GM23338 (cell line): ENCODE data around the gene ZBTB9. TPM values are rescaled to one million over a fixed set of nuclear protein-coding genes. Genes with fewer than 3 reads are reported as not detected.

Experiments used
- ATAC-seq: fragments of 200-7000 bp; cut with Tn5 transposase; 3 replicates; pipeline ENCODE4 v1.9.1; 2020
- DNase-seq: peaks from one replicate; pipeline ENCODE4 v3.0.0-alpha.2; 2015; ENCODE audit warnings: low spot score
- H2AFZ ChIP-seq: fragments of 200-600 bp; sonication (generic); 2 replicates; pipeline ENCODE4 v1.8.0; 2016; ENCODE audit warnings: antibody characterized with exemption, mild to moderate bottlenecking, moderate library complexity
- H3F3A ChIP-seq: fragments of 200-600 bp; sonication (generic); replicated peaks from 2 replicates; pipeline ENCODE4 v1.8.0; 2017; ENCODE audit warnings: antibody characterized with exemption, mixed run types, low read depth
- H3K27ac ChIP-seq: fragments of 200-600 bp; sonication (generic); 2 replicates; pipeline ENCODE4 v1.6.1; 2016; ENCODE audit warnings: low read depth
- H3K27me3 ChIP-seq: fragments of 200-600 bp; sonication (generic); 2 replicates; pipeline ENCODE4 v1.8.0; 2016; ENCODE audit warnings: mild to moderate bottlenecking, mixed run types, moderate library complexity; ENCODE audit not compliant: insufficient read depth
- H3K36me3 ChIP-seq: fragments of 200-600 bp; sonication (generic); 2 replicates; pipeline ENCODE4 v1.8.0; 2016; ENCODE audit warnings: mild to moderate bottlenecking; ENCODE audit not compliant: insufficient read depth
- H3K4me1 ChIP-seq: fragments of 200-600 bp; sonication (generic); 2 replicates; pipeline ENCODE4 v1.8.0; 2016; ENCODE audit warnings: mild to moderate bottlenecking, moderate library complexity; ENCODE audit not compliant: insufficient read depth
- H3K4me2 ChIP-seq: fragments of 200-600 bp; sonication (generic); 2 replicates; pipeline ENCODE4 v1.7.1; 2017; ENCODE audit warnings: mixed run types
- H3K4me3 ChIP-seq: fragments of 200-600 bp; sonication (generic); 2 replicates; pipeline ENCODE4 v1.6.1; 2016; ENCODE audit warnings: mixed run types
- H3K79me2 ChIP-seq: fragments of 200-600 bp; sonication (generic); replicated peaks from 2 replicates; pipeline ENCODE4 v1.8.0; 2017; ENCODE audit warnings: mild to moderate bottlenecking; ENCODE audit not compliant: insufficient read depth
- H3K9me2 ChIP-seq: fragments of 200-600 bp; sonication (generic); 2 replicates; pipeline ENCODE4 v1.8.0; 2017; ENCODE audit not compliant: insufficient read depth
- H4K20me1 ChIP-seq: fragments of 200-600 bp; sonication (generic); replicated peaks from 2 replicates; pipeline ENCODE4 v1.8.0; 2017; ENCODE audit warnings: mild to moderate bottlenecking; ENCODE audit not compliant: insufficient read depth
- H3K27ac Mint-ChIP-seq: 2 replicates; pipeline ENCODE4 v1.8.0; 2020; ENCODE audit warnings: inconsistent platforms, mild to moderate bottlenecking, moderate library complexity, mixed read lengths
- H3K27me3 Mint-ChIP-seq: 3 replicates; pipeline ENCODE4 v1.8.0; 2022; ENCODE audit warnings: low read depth, mild to moderate bottlenecking, moderate library complexity, mixed read lengths, inconsistent platforms; ENCODE audit not compliant: insufficient read depth, poor library complexity
- H3K36me3 Mint-ChIP-seq: 3 replicates; pipeline ENCODE4 v1.8.0; 2021; ENCODE audit warnings: low read depth, mild to moderate bottlenecking, inconsistent platforms, moderate library complexity, mixed read lengths
- H3K4me1 Mint-ChIP-seq: 3 replicates; pipeline ENCODE4 v1.8.0; 2020; ENCODE audit warnings: mild to moderate bottlenecking, inconsistent platforms, mixed read lengths
- H3K4me3 Mint-ChIP-seq: 3 replicates; pipeline ENCODE4 v1.8.0; 2021; ENCODE audit warnings: moderate library complexity, mild to moderate bottlenecking, inconsistent platforms, mixed read lengths
- H3K9me3 Mint-ChIP-seq: 3 replicates; pipeline ENCODE4 v1.8.0; 2020; ENCODE audit warnings: moderate library complexity, mild to moderate bottlenecking, inconsistent platforms, mixed read lengths
- CREB1 ChIP-seq: fragments of 250-450 bp; sonication (Bioruptor Pico); IDR thresholded peaks from 2 replicates; pipeline ENCODE4 v1.5.0; 2020; ENCODE audit warnings: low read depth, mild to moderate bottlenecking, moderate library complexity
- EZH2 ChIP-seq: fragments of 200-600 bp; sonication (generic); IDR thresholded peaks from one replicate; pipeline ENCODE4 v1.8.0; 2017; ENCODE audit warnings: antibody characterized with exemption, mild to moderate bottlenecking, low read depth; ENCODE audit not compliant: unreplicated experiment
- EZH2phosphoT487 ChIP-seq: fragments of 200-600 bp; sonication (generic); IDR thresholded peaks from one replicate; pipeline ENCODE4 v1.8.1; 2018; ENCODE audit warnings: antibody characterized with exemption; ENCODE audit not compliant: unreplicated experiment
- JUNB ChIP-seq: IDR thresholded peaks from one replicate; pipeline ENCODE4 v1.6.1; 2016; ENCODE audit warnings: antibody characterized with exemption; ENCODE audit not compliant: unreplicated experiment
- NANOG ChIP-seq: IDR thresholded peaks from 2 replicates; pipeline ENCODE4 v1.6.1; 2016; ENCODE audit warnings: antibody characterized with exemption, borderline replicate concordance
- POLR2AphosphoS5 ChIP-seq: IDR thresholded peaks from 2 replicates; pipeline ENCODE4 v1.6.1; 2016; ENCODE audit warnings: antibody characterized with exemption, low read depth
- STAT1 ChIP-seq: IDR thresholded peaks from one replicate; pipeline ENCODE4 v1.6.1; 2016; ENCODE audit warnings: antibody characterized with exemption; ENCODE audit not compliant: unreplicated experiment
- ZNF114 ChIP-seq: fragments of 250-450 bp; sonication (Bioruptor Pico); IDR thresholded peaks from 2 replicates; pipeline ENCODE4 v1.5.0; 2020; ENCODE audit warnings: mild to moderate bottlenecking, moderate library complexity
- ZNF331 ChIP-seq: fragments of 250-450 bp; sonication (Bioruptor Pico); IDR thresholded peaks from 2 replicates; pipeline ENCODE4 v1.5.0; 2020; ENCODE audit warnings: low read depth, mild to moderate bottlenecking, moderate library complexity
- polyA plus RNA-seq: library from polyadenylated mRNA; unstranded; fragments of >200 nt; fragmentation: Nextera tagmentation; extraction: Ambion mirVana; gene quantifications from 2 replicates; pipeline ENCODE4 v1.2.1, GENCODE V29; 2016
- total RNA-seq: library from RNA; depleted of rRNA; stranded (reverse); fragments of >200 nt; shearing (Covaris generic); gene quantifications from 2 replicates; pipeline ENCODE4 v1.2.3, GENCODE V29; 2014
- TF ChIP-seq, protein P1 (sequence below): fragments of 250-450 bp; sonication (Bioruptor Pico); IDR thresholded peaks from 2 replicates; pipeline ENCODE4 v1.5.0; 2020; ENCODE audit warnings: mild to moderate bottlenecking, moderate library complexity
- TF ChIP-seq, protein P2 (sequence below): IDR thresholded peaks from 2 replicates; pipeline ENCODE4 v1.6.1; 2016; ENCODE audit warnings: antibody characterized with exemption
- TF ChIP-seq, protein P3 (sequence below), 2 experiments: fragments of 200-600 bp in 1 of 2; sonication (generic) in 1 of 2; conservative IDR thresholded peaks; 2 replicates each; pipeline versions ENCODE4 v1.5.1 to v1.6.1; 2016 to 2017; ENCODE audit warnings: antibody characterized with exemption in 2 of 2, low read depth in 2 of 2, mild to moderate bottlenecking in 2 of 2, moderate library complexity in 1 of 2
- TF ChIP-seq, protein P4 (sequence below): IDR thresholded peaks from one replicate; pipeline ENCODE4 v1.6.1; 2018; ENCODE audit warnings: antibody characterized with exemption; ENCODE audit not compliant: unreplicated experiment

The ZBTB9 gene
- total and polyA plus RNA-seq, 2 experiments from 2014 or later: 13.5 to 17.9 TPM

DNA sequence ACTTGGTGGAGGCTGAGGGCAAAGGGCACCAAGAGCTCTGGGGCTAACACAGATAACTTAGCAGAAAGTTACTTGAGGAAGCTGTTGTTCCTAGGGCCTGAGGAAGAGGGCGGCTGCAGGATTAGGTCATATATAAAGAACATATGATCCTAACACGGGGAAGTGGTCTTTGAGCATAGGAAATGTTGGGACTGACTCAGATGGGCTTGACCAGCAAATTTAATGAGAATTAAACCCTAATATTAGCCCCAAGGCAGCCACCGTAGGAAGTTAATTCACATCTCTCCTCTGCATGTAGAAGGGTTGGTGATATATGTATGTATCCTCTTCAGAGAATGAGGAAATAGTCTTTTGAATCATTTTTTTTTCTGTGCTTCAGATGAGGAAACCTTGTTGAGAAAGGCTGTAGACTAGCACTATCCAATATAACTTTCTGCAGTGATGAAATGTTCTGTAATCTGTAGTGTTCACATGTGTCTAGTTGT, 9.2 kb upstream of the ZBTB9 start:
- Mint-ChIP-seq H3K27me3 (peaks cover 24% of the 10 kb centered on the region), H3K36me3 (peaks cover 96% of the 10 kb centered on the region), H3K9me3 (no peaks in the 10 kb centered on the region), H3K4me1 (peaks cover 11% of the 10 kb centered on the region), H3K4me3 (no peak overlapping the region), H3K27ac (no peak overlapping the region)
- no peak overlapping the region for H3K27ac ChIP-seq
- no peak for TF ChIP-seq NANOG
- TF ChIP-seq, protein P1, sequence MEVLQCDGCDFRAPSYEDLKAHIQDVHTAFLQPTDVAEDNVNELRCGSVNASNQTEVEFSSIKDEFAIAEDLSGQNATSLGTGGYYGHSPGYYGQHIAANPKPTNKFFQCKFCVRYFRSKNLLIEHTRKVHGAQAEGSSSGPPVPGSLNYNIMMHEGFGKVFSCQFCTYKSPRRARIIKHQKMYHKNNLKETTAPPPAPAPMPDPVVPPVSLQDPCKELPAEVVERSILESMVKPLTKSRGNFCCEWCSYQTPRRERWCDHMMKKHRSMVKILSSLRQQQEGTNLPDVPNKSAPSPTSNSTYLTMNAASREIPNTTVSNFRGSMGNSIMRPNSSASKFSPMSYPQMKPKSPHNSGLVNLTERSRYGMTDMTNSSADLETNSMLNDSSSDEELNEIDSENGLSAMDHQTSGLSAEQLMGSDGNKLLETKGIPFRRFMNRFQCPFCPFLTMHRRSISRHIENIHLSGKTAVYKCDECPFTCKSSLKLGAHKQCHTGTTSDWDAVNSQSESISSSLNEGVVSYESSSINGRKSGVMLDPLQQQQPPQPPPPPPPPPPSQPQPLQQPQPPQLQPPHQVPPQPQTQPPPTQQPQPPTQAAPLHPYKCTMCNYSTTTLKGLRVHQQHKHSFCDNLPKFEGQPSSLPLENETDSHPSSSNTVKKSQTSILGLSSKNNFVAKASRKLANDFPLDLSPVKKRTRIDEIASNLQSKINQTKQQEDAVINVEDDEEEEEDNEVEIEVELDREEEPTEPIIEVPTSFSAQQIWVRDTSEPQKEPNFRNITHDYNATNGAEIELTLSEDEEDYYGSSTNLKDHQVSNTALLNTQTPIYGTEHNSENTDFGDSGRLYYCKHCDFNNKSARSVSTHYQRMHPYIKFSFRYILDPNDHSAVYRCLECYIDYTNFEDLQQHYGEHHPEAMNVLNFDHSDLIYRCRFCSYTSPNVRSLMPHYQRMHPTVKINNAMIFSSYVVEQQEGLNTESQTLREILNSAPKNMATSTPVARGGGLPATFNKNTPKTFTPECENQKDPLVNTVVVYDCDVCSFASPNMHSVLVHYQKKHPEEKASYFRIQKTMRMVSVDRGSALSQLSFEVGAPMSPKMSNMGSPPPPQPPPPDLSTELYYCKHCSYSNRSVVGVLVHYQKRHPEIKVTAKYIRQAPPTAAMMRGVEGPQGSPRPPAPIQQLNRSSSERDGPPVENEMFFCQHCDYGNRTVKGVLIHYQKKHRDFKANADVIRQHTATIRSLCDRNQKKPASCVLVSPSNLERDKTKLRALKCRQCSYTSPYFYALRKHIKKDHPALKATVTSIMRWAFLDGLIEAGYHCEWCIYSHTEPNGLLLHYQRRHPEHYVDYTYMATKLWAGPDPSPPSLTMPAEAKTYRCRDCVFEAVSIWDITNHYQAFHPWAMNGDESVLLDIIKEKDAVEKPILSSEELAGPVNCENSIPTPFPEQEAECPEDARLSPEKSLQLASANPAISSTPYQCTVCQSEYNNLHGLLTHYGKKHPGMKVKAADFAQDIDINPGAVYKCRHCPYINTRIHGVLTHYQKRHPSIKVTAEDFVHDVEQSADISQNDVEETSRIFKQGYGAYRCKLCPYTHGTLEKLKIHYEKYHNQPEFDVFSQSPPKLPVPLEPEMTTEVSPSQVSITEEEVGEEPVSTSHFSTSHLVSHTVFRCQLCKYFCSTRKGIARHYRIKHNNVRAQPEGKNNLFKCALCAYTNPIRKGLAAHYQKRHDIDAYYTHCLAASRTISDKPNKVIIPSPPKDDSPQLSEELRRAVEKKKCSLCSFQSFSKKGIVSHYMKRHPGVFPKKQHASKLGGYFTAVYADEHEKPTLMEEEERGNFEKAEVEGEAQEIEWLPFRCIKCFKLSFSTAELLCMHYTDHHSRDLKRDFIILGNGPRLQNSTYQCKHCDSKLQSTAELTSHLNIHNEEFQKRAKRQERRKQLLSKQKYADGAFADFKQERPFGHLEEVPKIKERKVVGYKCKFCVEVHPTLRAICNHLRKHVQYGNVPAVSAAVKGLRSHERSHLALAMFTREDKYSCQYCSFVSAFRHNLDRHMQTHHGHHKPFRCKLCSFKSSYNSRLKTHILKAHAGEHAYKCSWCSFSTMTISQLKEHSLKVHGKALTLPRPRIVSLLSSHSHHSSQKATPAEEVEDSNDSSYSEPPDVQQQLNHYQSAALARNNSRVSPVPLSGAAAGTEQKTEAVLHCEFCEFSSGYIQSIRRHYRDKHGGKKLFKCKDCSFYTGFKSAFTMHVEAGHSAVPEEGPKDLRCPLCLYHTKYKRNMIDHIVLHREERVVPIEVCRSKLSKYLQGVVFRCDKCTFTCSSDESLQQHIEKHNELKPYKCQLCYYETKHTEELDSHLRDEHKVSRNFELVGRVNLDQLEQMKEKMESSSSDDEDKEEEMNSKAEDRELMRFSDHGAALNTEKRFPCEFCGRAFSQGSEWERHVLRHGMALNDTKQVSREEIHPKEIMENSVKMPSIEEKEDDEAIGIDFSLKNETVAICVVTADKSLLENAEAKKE: no peak
- TF ChIP-seq, protein P2, sequence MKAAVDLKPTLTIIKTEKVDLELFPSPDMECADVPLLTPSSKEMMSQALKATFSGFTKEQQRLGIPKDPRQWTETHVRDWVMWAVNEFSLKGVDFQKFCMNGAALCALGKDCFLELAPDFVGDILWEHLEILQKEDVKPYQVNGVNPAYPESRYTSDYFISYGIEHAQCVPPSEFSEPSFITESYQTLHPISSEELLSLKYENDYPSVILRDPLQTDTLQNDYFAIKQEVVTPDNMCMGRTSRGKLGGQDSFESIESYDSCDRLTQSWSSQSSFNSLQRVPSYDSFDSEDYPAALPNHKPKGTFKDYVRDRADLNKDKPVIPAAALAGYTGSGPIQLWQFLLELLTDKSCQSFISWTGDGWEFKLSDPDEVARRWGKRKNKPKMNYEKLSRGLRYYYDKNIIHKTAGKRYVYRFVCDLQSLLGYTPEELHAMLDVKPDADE: no peak
- TF ChIP-seq EZH2phosphoT487: no peak
- no peak for TF ChIP-seq POLR2AphosphoS5
- no peak for TF ChIP-seq EZH2
- TF ChIP-seq STAT1: no peak
- no peak for TF ChIP-seq ZNF331
- TF ChIP-seq CREB1 (CRISPR knock-in tag): no peak
- TF ChIP-seq ZNF114 (CRISPR knock-in tag): no peak
- TF ChIP-seq JUNB: no peak
- TF ChIP-seq, protein P3, sequence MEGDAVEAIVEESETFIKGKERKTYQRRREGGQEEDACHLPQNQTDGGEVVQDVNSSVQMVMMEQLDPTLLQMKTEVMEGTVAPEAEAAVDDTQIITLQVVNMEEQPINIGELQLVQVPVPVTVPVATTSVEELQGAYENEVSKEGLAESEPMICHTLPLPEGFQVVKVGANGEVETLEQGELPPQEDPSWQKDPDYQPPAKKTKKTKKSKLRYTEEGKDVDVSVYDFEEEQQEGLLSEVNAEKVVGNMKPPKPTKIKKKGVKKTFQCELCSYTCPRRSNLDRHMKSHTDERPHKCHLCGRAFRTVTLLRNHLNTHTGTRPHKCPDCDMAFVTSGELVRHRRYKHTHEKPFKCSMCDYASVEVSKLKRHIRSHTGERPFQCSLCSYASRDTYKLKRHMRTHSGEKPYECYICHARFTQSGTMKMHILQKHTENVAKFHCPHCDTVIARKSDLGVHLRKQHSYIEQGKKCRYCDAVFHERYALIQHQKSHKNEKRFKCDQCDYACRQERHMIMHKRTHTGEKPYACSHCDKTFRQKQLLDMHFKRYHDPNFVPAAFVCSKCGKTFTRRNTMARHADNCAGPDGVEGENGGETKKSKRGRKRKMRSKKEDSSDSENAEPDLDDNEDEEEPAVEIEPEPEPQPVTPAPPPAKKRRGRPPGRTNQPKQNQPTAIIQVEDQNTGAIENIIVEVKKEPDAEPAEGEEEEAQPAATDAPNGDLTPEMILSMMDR (conservative IDR thresholded peaks at IDR 0.05; ENCODE audit: low read depth in 2 of 2): no peak
- TF ChIP-seq, protein P4, sequence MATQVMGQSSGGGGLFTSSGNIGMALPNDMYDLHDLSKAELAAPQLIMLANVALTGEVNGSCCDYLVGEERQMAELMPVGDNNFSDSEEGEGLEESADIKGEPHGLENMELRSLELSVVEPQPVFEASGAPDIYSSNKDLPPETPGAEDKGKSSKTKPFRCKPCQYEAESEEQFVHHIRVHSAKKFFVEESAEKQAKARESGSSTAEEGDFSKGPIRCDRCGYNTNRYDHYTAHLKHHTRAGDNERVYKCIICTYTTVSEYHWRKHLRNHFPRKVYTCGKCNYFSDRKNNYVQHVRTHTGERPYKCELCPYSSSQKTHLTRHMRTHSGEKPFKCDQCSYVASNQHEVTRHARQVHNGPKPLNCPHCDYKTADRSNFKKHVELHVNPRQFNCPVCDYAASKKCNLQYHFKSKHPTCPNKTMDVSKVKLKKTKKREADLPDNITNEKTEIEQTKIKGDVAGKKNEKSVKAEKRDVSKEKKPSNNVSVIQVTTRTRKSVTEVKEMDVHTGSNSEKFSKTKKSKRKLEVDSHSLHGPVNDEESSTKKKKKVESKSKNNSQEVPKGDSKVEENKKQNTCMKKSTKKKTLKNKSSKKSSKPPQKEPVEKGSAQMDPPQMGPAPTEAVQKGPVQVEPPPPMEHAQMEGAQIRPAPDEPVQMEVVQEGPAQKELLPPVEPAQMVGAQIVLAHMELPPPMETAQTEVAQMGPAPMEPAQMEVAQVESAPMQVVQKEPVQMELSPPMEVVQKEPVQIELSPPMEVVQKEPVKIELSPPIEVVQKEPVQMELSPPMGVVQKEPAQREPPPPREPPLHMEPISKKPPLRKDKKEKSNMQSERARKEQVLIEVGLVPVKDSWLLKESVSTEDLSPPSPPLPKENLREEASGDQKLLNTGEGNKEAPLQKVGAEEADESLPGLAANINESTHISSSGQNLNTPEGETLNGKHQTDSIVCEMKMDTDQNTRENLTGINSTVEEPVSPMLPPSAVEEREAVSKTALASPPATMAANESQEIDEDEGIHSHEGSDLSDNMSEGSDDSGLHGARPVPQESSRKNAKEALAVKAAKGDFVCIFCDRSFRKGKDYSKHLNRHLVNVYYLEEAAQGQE: no peak
- peaks cover 2% of the 10 kb centered on the region for H4K20me1 ChIP-seq
- H3K4me2 ChIP-seq: no peak overlapping the region
- H2AFZ ChIP-seq: no peak overlapping the region
- no peak for DNase-seq
- ATAC-seq: no peak
- H3K9me2 ChIP-seq: no peaks in the 10 kb centered on the region
- H3K79me2 ChIP-seq: no peaks in the 10 kb centered on the region
- H3K4me3 ChIP-seq: no peak overlapping the region
- 0 out of 2 replicates have a peak, but pooled peaks cover 5% of the 10 kb centered on the region for H3F3A ChIP-seq
- H3K27me3 ChIP-seq: no peaks in the 10 kb centered on the region
- H3K36me3 ChIP-seq: peaks cover 46% of the 10 kb centered on the region
- H3K4me1 ChIP-seq: no peaks in the 10 kb centered on the region; the same call in 1 of the 2 replicates
